HG02610 (cell line): Measurements from ENCODE around the gene ARSH.
"Not testable (repeated sequence)": the region's sequence is repeated elsewhere in the genome, so short reads cannot be mapped to it uniquely, and the experiment has no call there.

ENCODE experiments used
- ATAC-seq: cut with Tn5 transposase; IDR thresholded peaks from one replicate; pipeline ENCODE4 v1.9.1; 2021; ENCODE audit warnings: mild to moderate bottlenecking, moderate library complexity; ENCODE audit not compliant: unreplicated experiment

The ARSH gene

DNA sequence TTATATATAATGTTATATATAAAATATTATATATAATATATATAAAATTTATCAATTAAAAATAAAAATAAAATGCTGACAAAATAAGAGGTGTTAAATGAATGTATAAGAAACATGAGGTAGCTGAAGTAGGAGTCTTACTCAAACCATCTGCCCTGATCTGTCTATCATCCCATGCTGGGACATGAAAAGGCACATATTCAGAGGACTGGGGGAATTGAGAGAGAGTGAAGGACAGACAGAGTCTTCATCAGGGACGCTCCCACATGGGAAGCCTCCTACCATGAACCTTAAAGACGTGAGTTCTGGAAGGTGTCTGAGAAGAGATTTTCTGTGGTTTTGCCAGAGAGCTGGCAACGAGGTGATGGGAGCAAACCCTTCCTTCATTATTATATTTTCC is 30.9 kb downstream of the ARSH start:
- no peak for ATAC-seq

DNA sequence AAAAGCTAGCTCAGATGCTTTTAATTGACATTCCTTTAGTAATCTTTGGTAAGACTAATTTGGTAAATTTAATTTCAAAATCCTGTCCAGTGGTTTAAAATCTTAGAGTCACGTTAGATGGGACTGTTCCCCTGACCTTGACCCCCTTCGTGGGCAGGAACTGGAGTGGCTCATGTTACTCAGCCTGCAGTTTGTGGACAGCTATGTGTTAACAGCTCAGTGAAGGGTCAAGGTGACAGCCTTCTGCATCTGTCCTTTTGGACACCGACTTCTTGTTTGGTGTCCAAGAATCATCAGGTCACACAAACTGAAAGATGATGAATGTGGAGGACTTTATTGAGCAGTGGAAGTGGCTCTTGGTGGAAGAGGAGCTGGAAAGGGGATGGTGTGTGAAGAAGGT is 37.9 kb downstream of the ARSH start:
- no peak for ATAC-seq

DNA sequence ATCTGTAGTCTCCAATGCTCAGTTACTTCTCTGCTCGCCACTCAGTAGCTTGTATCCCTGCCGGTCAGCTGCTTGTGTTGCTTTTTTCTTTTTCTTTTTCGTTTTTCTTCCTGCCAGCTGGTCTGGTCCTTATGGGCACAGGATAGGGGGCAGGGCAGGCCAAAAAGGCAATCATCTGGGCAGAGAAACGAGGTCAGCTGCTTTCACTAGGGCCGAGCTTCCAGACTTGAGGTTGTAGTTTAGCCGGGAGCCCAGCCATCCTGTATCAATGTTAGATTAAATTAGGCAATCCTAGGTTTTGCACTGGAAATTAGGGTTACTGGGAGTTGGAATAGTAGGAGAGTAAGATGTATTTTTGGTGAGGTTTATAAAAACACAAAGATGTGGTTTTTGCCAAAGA is 38.3 kb downstream of the ARSH start:
- no peak for ATAC-seq

DNA sequence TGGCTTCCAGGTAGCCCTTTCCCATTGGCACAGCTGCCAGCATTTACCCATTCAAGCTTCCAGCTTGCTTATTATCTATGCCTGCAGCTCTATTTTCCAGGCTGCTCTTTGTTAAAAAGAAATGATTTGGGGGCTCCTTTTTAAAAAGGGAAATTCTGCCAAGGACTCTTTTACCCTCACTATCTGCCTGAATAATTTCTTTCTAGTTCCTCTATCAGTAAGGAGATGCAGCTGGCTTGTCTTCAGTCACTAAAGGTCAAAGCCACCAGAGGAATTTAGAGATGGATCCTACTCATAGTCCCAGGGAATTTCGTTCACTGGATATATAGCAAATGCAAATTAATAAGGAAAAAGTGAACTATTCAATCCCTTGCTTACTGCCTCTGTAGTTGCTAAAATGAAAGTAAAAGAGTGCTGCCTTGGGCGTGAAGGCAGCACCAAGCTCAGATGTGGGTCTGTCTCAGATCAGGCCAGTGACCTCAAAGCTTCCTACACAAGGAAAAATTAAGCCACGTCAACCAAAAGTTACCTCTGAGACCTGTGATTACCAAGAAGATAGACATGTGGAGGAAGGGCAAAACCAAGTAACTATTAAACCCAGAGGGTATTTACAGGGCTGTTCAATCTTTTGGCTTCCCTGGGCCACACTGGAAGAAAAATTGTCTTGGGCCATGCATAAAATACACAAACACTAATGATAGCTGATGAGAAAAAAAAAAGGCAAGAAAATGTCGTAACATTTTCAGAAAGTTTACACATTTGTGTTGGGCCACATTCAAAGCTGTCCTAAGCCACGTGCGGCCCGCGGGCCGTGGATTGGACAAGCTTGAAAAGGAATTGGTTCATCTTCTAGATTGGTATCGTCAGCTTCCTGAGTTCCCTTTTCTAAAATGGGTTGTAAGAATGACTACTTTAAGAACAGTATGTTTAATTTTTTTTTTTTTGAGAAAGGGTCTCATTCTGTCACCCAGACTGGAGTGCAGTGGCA is 40.2 kb downstream of the ARSH start:
- ATAC-seq = no peak

DNA sequence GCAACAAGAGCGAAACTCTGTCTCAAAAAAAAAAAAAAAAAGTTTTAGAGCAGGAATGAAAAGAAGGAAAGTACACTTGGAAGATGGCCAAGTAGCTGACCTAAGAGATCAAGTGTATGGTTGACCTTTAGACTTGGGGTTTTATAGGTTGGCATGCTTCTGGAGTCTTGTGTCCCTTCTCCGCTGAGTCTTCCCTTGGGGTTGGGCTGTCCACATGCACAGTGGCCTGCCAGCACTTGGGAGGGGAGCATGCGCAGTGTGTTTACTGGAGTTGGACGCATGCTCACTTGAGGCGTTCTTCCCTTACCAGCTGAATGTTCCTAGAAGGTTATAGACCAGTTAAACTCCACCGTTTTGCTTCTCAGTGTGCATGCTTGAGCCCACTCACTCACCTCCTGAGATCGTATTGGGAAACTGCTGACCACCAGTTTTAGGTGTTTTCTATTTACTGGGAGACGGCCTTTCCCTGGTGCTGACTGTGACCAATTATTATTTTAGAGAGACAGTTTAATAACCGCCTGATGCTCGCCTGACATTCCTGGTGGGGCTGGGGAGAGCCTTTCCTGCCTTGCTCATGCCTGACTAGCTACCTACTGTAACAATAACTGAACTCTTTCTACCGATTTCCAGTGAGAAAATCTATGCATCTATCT is 44.3 kb downstream of the ARSH start:
- not testable (repeated sequence) for ATAC-seq

DNA sequence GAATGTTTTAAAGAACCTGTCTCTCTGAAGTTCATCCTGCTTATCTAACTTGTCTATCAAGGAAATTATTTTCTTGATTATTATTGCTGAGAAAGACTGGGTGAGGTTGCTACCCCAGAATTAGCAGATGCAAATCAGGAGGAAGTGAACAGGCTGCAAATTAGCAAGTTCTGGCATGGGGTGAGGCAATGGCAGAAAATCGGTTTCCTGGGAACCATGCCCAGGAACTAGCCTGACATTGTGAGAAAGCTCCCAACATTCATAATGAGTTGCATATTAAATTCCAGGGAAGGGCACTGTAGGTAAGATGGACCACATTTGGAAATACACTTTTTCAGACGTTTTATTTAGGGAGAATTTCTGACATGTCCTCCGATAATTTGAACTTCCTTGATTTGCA is 46.5 kb downstream of the ARSH start:
- no peak for ATAC-seq

DNA sequence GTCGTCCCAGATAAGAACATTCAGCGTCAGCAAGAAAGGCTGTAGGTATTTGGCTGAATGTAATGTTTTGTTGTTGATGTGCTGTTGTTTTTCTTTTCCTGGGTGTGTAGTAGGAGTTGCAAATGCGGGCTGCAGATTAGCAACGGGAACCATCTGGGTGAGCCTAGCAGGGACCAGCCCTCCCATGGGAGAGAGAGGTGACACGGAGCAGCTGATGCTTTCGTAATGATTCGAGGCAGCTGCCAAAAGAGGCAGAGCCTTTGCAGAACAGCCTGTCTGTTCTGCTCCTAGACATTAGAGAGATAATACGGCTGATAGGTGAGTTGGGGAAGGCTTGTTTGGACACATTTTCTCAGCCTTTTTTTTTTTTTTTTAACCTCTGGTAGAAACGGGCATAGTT is 60.2 kb downstream of the ARSH start:
- no peak for ATAC-seq

DNA sequence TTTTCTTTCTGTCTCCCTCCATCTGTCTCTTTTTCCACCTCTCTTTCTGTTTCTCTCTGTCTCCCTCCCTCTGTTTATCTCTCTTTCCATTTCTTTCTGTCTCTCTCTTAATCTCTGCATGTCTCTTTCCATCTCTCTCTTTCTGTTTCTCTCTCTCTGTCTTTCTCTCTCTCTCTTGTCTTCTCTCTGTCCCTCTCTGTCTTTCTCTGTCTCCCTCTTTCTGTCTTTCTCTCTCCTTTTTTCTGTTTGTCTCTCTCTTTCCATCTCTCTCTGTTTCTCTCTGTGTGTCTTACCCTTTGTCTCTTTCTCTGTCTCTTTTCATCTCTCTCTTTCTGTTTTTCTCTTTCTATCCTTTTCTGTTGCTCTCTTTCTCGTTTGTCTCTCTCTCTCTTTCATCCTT is 69.6 kb downstream of the ARSH start:
- ATAC-seq = no peak

DNA sequence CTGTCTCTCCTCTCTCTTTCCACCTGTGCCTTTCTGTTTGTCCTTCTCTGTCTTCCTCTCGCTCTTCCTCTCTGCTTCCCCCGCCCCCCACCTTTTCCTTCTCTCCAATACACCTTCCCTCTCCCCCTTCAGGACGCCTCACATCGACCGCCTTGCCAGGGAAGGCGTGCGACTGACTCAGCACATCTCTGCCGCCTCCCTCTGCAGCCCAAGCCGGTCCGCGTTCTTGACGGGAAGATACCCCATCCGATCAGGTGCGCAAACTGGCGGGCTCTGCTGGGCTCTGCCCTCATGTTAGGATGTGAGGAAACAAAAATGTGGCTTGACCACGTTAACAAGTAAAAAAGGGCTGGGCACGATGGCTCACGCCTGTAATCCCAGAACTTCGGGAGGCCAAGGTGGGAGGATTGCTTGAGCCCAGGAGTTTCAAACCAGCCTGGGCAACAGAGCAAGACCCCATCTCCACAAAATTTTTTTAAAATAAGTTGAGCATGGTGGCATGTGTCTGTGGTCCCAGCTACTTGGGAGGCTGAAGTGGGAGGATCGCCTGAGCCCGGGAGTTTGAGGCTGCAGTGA is 70.2 kb downstream of the ARSH start:
- no peak for ATAC-seq
